MM.1S (cell line): ENCODE results near the gene SASS6.

Experiments
- DNase-seq: peaks from one replicate; pipeline ENCODE4 v3.0.0-alpha.2; 2015
- H2AFZ ChIP-seq: fragments of 300-600 bp; sonication (generic); 2 replicates; pipeline ENCODE4 v1.6.0; 2016; ENCODE audit warnings: antibody characterized with exemption, low read length
- H3F3A ChIP-seq: fragments of 300-600 bp; sonication (generic); 2 replicates; pipeline ENCODE4 v1.6.1; 2016; ENCODE audit warnings: mild to moderate bottlenecking, antibody characterized with exemption, low read length, moderate library complexity, mixed read lengths; ENCODE audit not compliant: insufficient read depth
- H3K27ac ChIP-seq: fragments of 300-600 bp; sonication (generic); 2 replicates; pipeline ENCODE4 v1.5.1; 2016; ENCODE audit warnings: mild to moderate bottlenecking, low read length
- H3K27me3 ChIP-seq: fragments of 300-600 bp; sonication (generic); replicated peaks from 2 replicates; pipeline ENCODE4 v1.6.0; 2016; ENCODE audit warnings: low read length; ENCODE audit not compliant: insufficient read depth
- H3K36me3 ChIP-seq: fragments of 300-600 bp; sonication (generic); replicated peaks from 2 replicates; pipeline ENCODE4 v1.6.1; 2016; ENCODE audit warnings: mild to moderate bottlenecking, low read length, mixed read lengths; ENCODE audit not compliant: insufficient read depth
- H3K4me1 ChIP-seq: fragments of 300-600 bp; sonication (generic); 2 replicates; pipeline ENCODE4 v1.6.1; 2016; ENCODE audit warnings: low read length, mixed read lengths
- H3K4me2 ChIP-seq: fragments of 300-600 bp; sonication (generic); 2 replicates; pipeline ENCODE4 v1.6.0; 2016; ENCODE audit warnings: low read depth, low read length
- H3K4me3 ChIP-seq: fragments of 300-600 bp; sonication (generic); 2 replicates; pipeline ENCODE4 v1.5.1; 2016; ENCODE audit warnings: low read length, mixed read lengths
- H3K79me2 ChIP-seq: fragments of 300-600 bp; sonication (generic); 2 replicates; pipeline ENCODE4 v1.6.1; 2016; ENCODE audit warnings: mixed run types, low read length, mixed read lengths
- H3K9ac ChIP-seq: fragments of 300-600 bp; sonication (generic); 2 replicates; pipeline ENCODE4 v1.6.1; 2016; ENCODE audit warnings: low read length, mixed read lengths
- H3K9me2 ChIP-seq: fragments of 300-600 bp; sonication (generic); replicated peaks from 2 replicates; pipeline ENCODE4 v1.6.1; 2016; ENCODE audit warnings: mild to moderate bottlenecking, low read length, mixed read lengths; ENCODE audit not compliant: insufficient read depth
- H3K9me3 ChIP-seq: fragments of 300-600 bp; sonication (generic); replicated peaks from 2 replicates; pipeline ENCODE4 v1.6.1; 2016; ENCODE audit warnings: mild to moderate bottlenecking, low read length, mixed read lengths; ENCODE audit not compliant: insufficient read depth
- H4K20me1 ChIP-seq: fragments of 300-600 bp; sonication (generic); 2 replicates; pipeline ENCODE4 v1.6.1; 2016; ENCODE audit warnings: mild to moderate bottlenecking, low read length, moderate library complexity, mixed read lengths; ENCODE audit not compliant: insufficient read depth
- CTCF ChIP-seq: fragments of 300-600 bp; sonication (generic); IDR thresholded peaks from 2 replicates; pipeline ENCODE4 v1.5.1; 2016; ENCODE audit warnings: antibody characterized with exemption, low read length, mixed read lengths
- EZH2 ChIP-seq: fragments of 300-600 bp; sonication (generic); optimal IDR thresholded peaks from 2 replicates; pipeline ENCODE3; 2017; ENCODE audit warnings: low read depth, mild to moderate bottlenecking, antibody characterized with exemption, low read length, mixed read lengths
- EZH2phosphoT487 ChIP-seq: fragments of 300-600 bp; sonication (generic); IDR thresholded peaks from 2 replicates; pipeline ENCODE4 v1.6.1; 2018; ENCODE audit warnings: antibody characterized with exemption, low read length

Gene SASS6

DNA sequence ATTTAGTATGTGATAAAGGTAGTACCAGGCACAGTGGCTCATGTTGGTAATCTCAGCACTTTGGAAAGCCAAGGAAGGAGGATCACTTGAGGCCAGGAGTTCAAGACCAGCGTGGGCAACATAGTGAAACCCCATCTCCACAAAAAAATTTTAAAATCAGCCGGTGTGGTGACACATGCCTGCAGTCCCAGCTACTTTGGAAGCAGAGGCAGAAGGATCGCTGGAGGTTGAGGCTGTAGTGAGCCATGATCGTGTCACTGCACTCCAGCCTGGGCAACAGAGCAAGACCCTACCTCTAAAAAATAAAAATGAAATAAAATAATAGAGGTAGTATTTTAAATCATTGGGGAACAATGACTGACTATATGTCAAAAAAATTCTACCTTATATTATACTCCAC is 17.2 kb downstream of the SASS6 start:
- Histone ChIP-seq H3K79me2 (no peaks in the 10 kb centered on the region), H3K36me3 (no peaks in the 10 kb centered on the region), H4K20me1 (no peaks in the 10 kb centered on the region), H3K9me2 (no peaks in the 10 kb centered on the region), H2AFZ (no peak overlapping the region), H3F3A (no peaks in the 10 kb centered on the region), H3K4me1 (no peaks in the 10 kb centered on the region), H3K4me3 (no peak overlapping the region), H3K27me3 (no peaks in the 10 kb centered on the region), H3K9me3 (no peaks in the 10 kb centered on the region), H3K4me2 (no peak overlapping the region), H3K27ac (no peak overlapping the region), H3K9ac (no peak overlapping the region)
- no peak for DNase-seq
- TF ChIP-seq EZH2phosphoT487 (no peak), EZH2 (no peak), CTCF (no peak)

DNA sequence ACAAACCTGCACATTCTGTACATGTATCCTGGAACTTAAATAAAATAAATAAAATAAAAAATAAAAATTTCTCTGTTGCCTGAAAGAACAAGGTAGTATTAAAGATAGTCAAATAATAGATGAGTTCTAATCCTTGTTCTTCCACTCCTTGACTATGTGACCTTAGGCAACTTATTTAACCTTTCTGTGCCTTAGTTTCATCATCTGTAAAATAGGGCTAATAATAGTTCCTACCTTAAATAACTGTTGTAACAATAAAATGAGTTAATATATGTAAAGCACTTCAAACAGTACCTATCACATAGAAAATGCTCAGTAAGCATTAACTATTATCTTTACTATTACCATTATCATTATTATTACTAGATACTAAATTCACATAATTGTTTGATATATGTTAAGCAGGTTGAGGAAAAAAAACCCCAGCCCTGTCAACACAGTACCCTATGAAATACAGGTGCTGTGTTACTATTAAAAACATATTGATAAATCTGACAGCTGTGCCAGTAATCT is 23.1 kb downstream of the SASS6 start:
- Histone ChIP-seq H3K27ac (no peak overlapping the region), H3K36me3 (no peaks in the 10 kb centered on the region)

DNA sequence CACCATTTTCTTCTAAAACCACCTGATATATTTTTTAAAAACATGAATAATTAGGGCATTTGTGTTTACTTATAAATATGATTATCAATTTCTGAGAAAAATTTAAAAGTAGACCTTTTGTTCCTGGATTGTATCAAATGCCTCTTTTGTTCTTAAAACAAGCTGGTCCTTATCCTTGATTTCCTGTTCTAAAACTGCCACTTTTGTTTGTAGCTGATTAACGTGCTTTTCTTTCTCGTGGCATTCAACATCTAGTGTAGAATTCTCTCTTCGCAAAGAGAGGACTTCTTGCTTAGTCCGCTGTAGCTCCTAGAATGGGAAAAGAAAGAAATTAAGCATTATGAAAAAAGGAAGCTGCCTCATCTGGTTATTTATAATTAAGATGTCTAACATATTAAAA is 25.0 kb downstream of the SASS6 start:
- H3K4me3 ChIP-seq, result no peak overlapping the region
- H3K9me2 ChIP-seq, result no peaks in the 10 kb centered on the region
- H3K4me1 ChIP-seq, result no peaks in the 10 kb centered on the region
- no peak overlapping the region for H2AFZ ChIP-seq
- no peaks in the 10 kb centered on the region for H3K79me2 ChIP-seq
- no peak overlapping the region for H3K27ac ChIP-seq
- no peaks in the 10 kb centered on the region for H3K9me3 ChIP-seq
- DNase-seq, result no peak
- H3K4me2 ChIP-seq, result no peak overlapping the region
- no peak overlapping the region for H3K9ac ChIP-seq
- no peaks in the 10 kb centered on the region for H3F3A ChIP-seq
- TF ChIP-seq CTCF, result no peak
- no peak for TF ChIP-seq EZH2phosphoT487
- no peak for TF ChIP-seq EZH2
- no peaks in the 10 kb centered on the region for H4K20me1 ChIP-seq
- H3K36me3 ChIP-seq, result no peaks in the 10 kb centered on the region
- no peaks in the 10 kb centered on the region for H3K27me3 ChIP-seq

More for the DNA sequence above, 23.1 kb downstream of the SASS6 start:
- H3K9ac ChIP-seq, result no peak overlapping the region
- no peak for DNase-seq
- H3K4me3 ChIP-seq, result no peak overlapping the region
- H3K27me3 ChIP-seq, result no peaks in the 10 kb centered on the region
- no peaks in the 10 kb centered on the region for H3K9me3 ChIP-seq
- no peaks in the 10 kb centered on the region for H3K9me2 ChIP-seq
- no peaks in the 10 kb centered on the region for H4K20me1 ChIP-seq
- H3K4me1 ChIP-seq, result no peaks in the 10 kb centered on the region
- H3K4me2 ChIP-seq, result no peak overlapping the region
- no peaks in the 10 kb centered on the region for H3K79me2 ChIP-seq
- H2AFZ ChIP-seq, result no peak overlapping the region
- no peak for TF ChIP-seq CTCF
- no peak for TF ChIP-seq EZH2phosphoT487
- no peak for TF ChIP-seq EZH2
- no peaks in the 10 kb centered on the region for H3F3A ChIP-seq
